Tibial artery (tissue), 4 donors: ENCODE results near the gene METTL25B.
A peak's percentile ranks its signal among the peaks of the same experiment; 100 is the strongest.
"Not testable (repeated sequence)": the region's sequence is repeated elsewhere in the genome, so short reads cannot be mapped to it uniquely, and the experiment has no call there.

Source experiments
- DNase-seq, 2 donors: peaks; one replicate each; pipeline ENCODE4 v3.0.0-alpha.2; 2019
- H3K27ac ChIP-seq, 2 donors: fragments of 200-600 bp; sonication (generic) in 1 of 2; 1 replicate in 1 of 2; 2 replicates in 1 of 2; pipeline ENCODE4 v1.5.1; 2018 to 2019; ENCODE audit warnings: mild to moderate bottlenecking in 1 of 2
- H3K27me3 ChIP-seq, 2 donors: fragments of 200-600 bp; sonication (generic) in 1 of 2; one replicate each; pipeline versions ENCODE4 v1.5.1 to v1.6.0; 2016 to 2019
- H3K36me3 ChIP-seq, 3 donors: fragments of 200-600 bp; sonication (generic) in 2 of 3; one replicate each; pipeline ENCODE4 v1.5.1; 2016 to 2019; ENCODE audit warnings: mild to moderate bottlenecking in 2 of 3
- H3K4me1 ChIP-seq, 4 donors: fragments of 200-600 bp; sonication (generic) in 2 of 4; 1 replicate in 3 of 4; 2 replicates in 1 of 4; pipeline ENCODE4 v1.5.1; 2016 to 2019
- H3K4me3 ChIP-seq, 2 donors: fragments of 200-600 bp; sonication (generic) in 1 of 2; 1 replicate in 1 of 2; 2 replicates in 1 of 2; pipeline ENCODE4 v1.5.1; 2018 to 2019; ENCODE audit warnings: mild to moderate bottlenecking in 2 of 2
- H3K9me3 ChIP-seq, 3 donors: fragments of 200-600 bp; sonication (generic) in 1 of 3; one replicate each; pipeline ENCODE4 v1.5.1; 2016 to 2019
- CTCF ChIP-seq, 2 experiments: fragments of 200-600 bp in 1 of 2; fragments of 450-650 bp in 1 of 2; IDR thresholded peaks; one replicate each; pipeline ENCODE4 v1.5.1; 2017 to 2019; ENCODE audit warnings: antibody characterized with exemption in 2 of 2, mild to moderate bottlenecking in 1 of 2, moderate library complexity in 1 of 2
- intact Hi-C: fragments of 100-400 bp; cut with DNase I; formaldehyde crosslinking; loops from one replicate; pipeline ENCODE4 v1.15.0; 2023; ENCODE audit warnings: low total_unique reads

Gene METTL25B

DNA sequence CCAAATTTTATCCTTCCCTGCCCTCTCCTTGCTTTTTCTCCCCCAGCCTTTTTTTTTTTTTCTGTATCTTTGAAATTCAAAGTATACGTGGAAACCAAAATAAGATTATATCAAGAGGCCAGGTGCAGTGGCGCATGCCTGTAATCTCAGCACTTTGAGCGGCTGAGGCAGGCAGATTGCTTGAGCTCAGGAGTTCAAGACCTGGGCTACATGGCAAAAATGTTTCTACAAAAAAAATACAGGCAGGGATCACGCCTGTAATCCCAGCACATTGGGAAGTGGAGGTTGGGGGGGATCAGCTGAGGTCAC lies 32.5 kb downstream of the METTL25B start:
- no peak for TF ChIP-seq CTCF (IDR thresholded peaks at IDR 0.05)
- Histone ChIP-seq H3K9me3 (no peaks in the 10 kb centered on the region), H3K27me3 (no peaks in the 10 kb centered on the region), H3K4me3 (no peak overlapping the region), H3K27ac (no peak overlapping the region), H3K4me1 (no peaks in the 10 kb centered on the region), H3K36me3 (no peaks in the 10 kb centered on the region)
- intact Hi-C loops: no loop called here
- DNase-seq: peak in 1 of 2 donors; percentile 31

GRCh38 chr1:156765136-156765535 lies 36.9 kb downstream of the METTL25B start:
- H3K27ac ChIP-seq, H3K36me3 ChIP-seq, H3K4me3 ChIP-seq, H3K27me3 ChIP-seq, intact Hi-C loops, H3K9me3 ChIP-seq: not testable (repeated sequence)
- DNase-seq: peak in 1 of 2 donors; percentile 59
- H3K4me1 ChIP-seq: peaks cover 0 to 28% (median 26%) of the 10 kb centered on the region in 4 donors

DNA sequence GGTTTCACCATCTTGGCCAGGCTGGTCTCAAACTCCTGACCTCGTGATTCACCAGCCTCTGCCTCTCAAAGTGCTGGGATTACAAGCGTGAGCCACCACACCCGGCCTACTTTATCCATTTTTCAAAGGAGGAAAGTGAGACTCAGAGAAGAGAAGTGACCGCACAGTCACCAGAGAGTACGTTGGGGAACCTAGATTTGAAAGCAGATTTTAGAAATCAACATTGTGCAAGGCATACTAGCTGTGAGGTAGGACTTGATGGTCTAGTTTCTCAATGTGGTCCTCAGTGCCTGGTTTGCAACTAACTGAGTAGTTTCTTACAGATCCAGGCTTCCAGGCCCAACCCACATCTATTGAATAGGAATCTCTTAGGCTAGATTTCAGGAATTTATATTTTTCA lies 37.4 kb downstream of the METTL25B start:
- Histone ChIP-seq H3K27ac (no peak overlapping the region), H3K4me3 (no peak overlapping the region), H3K27me3 (no peaks in the 10 kb centered on the region), H3K4me1 (peaks cover 0 to 33% (median 30%) of the 10 kb centered on the region in 4 donors), H3K36me3 (peaks cover 0 to 5% (median 0%) of the 10 kb centered on the region in 3 donors), H3K9me3 (no peaks in the 10 kb centered on the region)
- no peak for DNase-seq
- TF ChIP-seq CTCF (IDR thresholded peaks at IDR 0.05): no peak
- intact Hi-C loops: no loop called here

DNA sequence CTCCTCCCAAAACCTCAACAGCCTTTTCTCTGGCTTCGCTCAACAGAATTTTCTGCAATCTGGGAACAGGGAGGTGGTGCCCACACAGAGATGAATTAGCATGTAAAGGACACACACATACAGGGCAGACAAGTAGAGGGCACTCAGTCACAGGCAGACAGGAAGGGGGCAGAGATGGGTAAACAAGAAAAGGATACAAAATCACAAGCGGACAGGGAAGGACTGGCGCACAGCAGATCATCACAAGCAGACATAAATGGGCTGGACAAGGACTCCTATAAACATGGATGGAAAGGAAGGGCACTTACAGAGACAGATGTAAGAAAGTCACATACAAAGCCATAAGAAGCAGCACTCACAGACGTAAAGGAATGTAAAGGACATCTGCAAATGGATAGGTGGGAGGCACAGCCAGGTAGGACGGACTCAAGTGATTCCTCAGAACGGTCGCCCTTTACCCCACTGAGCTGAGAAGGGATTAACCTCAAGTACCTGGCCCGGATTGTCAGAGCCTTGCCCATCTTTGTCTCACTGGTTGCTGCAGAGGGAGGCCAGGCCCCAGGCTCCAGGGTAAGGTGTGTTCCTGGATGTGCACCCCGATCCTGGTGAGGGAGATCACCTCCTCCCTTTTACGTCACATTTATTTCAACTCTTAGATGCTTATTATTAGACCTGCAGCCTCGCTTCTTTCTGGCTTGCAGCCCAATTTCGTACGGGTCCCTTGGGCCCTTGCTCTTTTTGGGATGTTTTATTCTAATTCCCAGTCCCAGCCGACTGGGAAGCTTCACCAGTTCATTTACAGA lies 38.2 kb downstream of the METTL25B start:
- Histone ChIP-seq H3K27ac (peak overlapping the region; percentile 82 to 85), H3K27me3 (no peaks in the 10 kb centered on the region), H3K4me3 (peak overlapping the region; percentile 57 to 82), H3K4me1 (peaks cover 0 to 42% (median 36%) of the 10 kb centered on the region in 4 donors), H3K36me3 (peaks cover 0 to 11% (median 7%) of the 10 kb centered on the region in 3 donors), H3K9me3 (no peaks in the 10 kb centered on the region)
- no peak for TF ChIP-seq CTCF (IDR thresholded peaks at IDR 0.05)
- intact Hi-C loops: no loop called here
- peak in 1 of 2 donors; percentile 54 for DNase-seq

GRCh38 chr1:156767101-156767878 lies 39.0 kb downstream of the METTL25B start, which contains the start of gene PRCC:
Gene PRCC (plus strand): TSS chr1:156767535. CDS start chr1:156767772, 237 bp downstream.
- peak within 1 kb of the TSS; percentile 95 to 97 for H3K27ac ChIP-seq
- peak; percentile 99 for DNase-seq
- no peaks in the 10 kb centered on the region for H3K27me3 ChIP-seq
- H3K4me3 ChIP-seq: peak within 1 kb of the TSS; percentile 82 to 96
- intact Hi-C loops: no loop called here
- peaks cover 0 to 17% (median 8%) of the 10 kb centered on the region in 3 donors for H3K36me3 ChIP-seq
- no peaks in the 10 kb centered on the region for H3K9me3 ChIP-seq
- peaks cover 0 to 48% (median 38%) of the 10 kb centered on the region in 4 donors for H3K4me1 ChIP-seq
- no peak for TF ChIP-seq CTCF (IDR thresholded peaks at IDR 0.05)
